Measurements from ENCODE around the gene OVAAL.
"Not testable (repeated sequence)": the region's sequence is repeated elsewhere in the genome, so short reads cannot be mapped to it uniquely, and the experiment has no call there.

OVAAL gene

GRCh38 chr1:180545991-180546390 is 12.8 kb upstream of the OVAAL start:
- CTCF ChIA-PET = no interaction called here
- H3K27ac ChIP-seq = no peak overlapping the region
- POLR2A ChIA-PET (ENCODE audit: low non-redundant PET) = no interaction called here
- no peak for TF ChIP-seq CTCF (conservative IDR thresholded peaks at IDR 0.05; ENCODE audit: low read depth)
- DNase-seq (ENCODE audit: low spot score) = no peak

- CTCF ChIA-PET = no interaction called here
- no peak overlapping the region for H3K27ac ChIP-seq
- no peak for TF ChIP-seq CTCF (conservative IDR thresholded peaks at IDR 0.05; ENCODE audit: low read depth)
- POLR2A ChIA-PET (ENCODE audit: low non-redundant PET) = no interaction called here
- no peak for DNase-seq (ENCODE audit: low spot score)
Observed at GRCh38 chr1:180548686-180549317, 10.0 kb upstream of the OVAAL start.

GRCh38 chr1:180549770-180550169 is 9.0 kb upstream of the OVAAL start:
- DNase-seq (ENCODE audit: low spot score); H3K27ac ChIP-seq; POLR2A ChIA-PET (ENCODE audit: low non-redundant PET): not testable (repeated sequence)
- CTCF ChIA-PET = interaction anchor here (0.6 to 0.7 kb wide), 3 partner anchors 9 to 450 kb away, joined by 3 to 4 read pairs (median 3); no protein-coding TSS in a partner anchor

GRCh38 chr1:180550241-180550640 is 8.5 kb upstream of the OVAAL start:
- POLR2A ChIA-PET (ENCODE audit: low non-redundant PET) = no interaction called here
- no peak for TF ChIP-seq CTCF (conservative IDR thresholded peaks at IDR 0.05; ENCODE audit: low read depth)
- DNase-seq (ENCODE audit: low spot score) = no peak
- H3K27ac ChIP-seq = no peak overlapping the region
- CTCF ChIA-PET = interaction anchor here (0.6 to 0.7 kb wide), 3 partner anchors 8 to 450 kb away, joined by 3 to 4 read pairs (median 3); no protein-coding TSS in a partner anchor

- DNase-seq (ENCODE audit: low spot score) = no peak
- H3K27ac ChIP-seq = no peak overlapping the region
- TF ChIP-seq CTCF (conservative IDR thresholded peaks at IDR 0.05; ENCODE audit: low read depth) = no peak
- ChIA-PET CTCF (interaction anchor here (0.6 kb wide), 1 partner anchor 78 kb away, joined by 3 read pairs; no protein-coding TSS in a partner anchor), POLR2A (ENCODE audit: low non-redundant PET) (no interaction called here)
Observed at GRCh38 chr1:180551997-180552396, 6.8 kb upstream of the OVAAL start.

GRCh38 chr1:180553046-180553445 is 5.7 kb upstream of the OVAAL start:
- CTCF ChIA-PET = interaction anchor here (0.6 kb wide), 1 partner anchor 503 kb away, joined by 4 read pairs; no protein-coding TSS in a partner anchor
- POLR2A ChIA-PET (ENCODE audit: low non-redundant PET); DNase-seq (ENCODE audit: low spot score); H3K27ac ChIP-seq: not testable (repeated sequence)

GRCh38 chr1:180555411-180555810 is 3.4 kb upstream of the OVAAL start:
- no peak overlapping the region for H3K27ac ChIP-seq
- DNase-seq (ENCODE audit: low spot score) = no peak
- ChIA-PET POLR2A (ENCODE audit: low non-redundant PET) (no interaction called here), CTCF (no interaction called here)
- no peak for TF ChIP-seq CTCF (conservative IDR thresholded peaks at IDR 0.05; ENCODE audit: low read depth)

Data from RWPE1 (cell line).